ENCODE data around the gene XRCC3.
A peak's percentile ranks its signal among the peaks of the same experiment; 100 is the strongest.

DNA sequence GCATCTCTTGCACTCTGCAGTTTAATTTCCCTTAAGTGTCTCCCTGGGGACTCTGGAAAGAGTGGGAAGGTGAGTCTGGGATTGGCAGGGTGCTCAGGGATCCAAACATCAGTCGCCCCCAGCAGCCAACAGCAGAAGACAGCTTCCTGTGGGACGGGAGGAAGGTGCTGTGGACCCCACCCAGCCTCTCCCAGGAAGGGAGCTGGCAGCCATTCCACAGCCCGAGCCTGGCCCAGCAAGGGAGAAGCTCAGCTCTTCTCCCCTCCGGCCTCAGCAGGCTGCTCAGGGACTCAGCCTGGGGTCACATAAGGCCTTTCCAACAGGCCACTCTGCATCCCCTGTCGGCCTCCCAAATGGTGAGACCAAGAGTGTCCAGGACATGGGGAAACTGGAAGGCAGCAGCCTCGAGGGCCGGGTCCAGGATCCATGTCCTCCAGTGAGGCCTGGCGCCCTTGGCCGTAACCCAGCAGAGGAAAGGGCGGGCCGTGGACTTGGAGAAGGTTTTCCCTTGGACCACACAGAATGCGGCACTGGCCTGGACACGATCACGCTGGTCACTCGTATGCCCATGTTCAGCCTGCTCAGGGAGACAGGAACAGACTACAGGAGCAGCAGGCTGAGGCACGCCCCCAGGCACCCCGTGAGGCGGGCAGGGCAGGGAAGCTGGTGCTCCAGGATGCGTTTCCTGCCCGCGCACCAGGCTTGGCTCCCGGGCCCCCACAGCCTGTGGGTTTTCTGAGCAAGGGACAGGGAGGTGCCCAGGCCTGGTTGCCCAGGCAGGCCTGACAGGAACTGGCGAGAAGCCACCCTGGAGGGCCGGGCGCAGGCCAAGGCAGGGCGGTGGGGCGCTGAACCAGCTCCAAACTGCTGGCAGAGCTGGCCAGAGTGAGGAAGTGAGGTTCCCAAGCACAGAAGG, 3.5 kb downstream of the XRCC3 start:
- TF ChIP-seq EZH2 (IDR thresholded peaks at IDR 0.05; ENCODE audit: borderline replicate concordance, low read depth, low read length, severe bottlenecking) (no peak), POLR2AphosphoS5 (IDR thresholded peaks at IDR 0.05; ENCODE audit: insufficient read depth, low read depth, low read length) (peak; percentile 30)
- TF ChIP-seq, protein P1, sequence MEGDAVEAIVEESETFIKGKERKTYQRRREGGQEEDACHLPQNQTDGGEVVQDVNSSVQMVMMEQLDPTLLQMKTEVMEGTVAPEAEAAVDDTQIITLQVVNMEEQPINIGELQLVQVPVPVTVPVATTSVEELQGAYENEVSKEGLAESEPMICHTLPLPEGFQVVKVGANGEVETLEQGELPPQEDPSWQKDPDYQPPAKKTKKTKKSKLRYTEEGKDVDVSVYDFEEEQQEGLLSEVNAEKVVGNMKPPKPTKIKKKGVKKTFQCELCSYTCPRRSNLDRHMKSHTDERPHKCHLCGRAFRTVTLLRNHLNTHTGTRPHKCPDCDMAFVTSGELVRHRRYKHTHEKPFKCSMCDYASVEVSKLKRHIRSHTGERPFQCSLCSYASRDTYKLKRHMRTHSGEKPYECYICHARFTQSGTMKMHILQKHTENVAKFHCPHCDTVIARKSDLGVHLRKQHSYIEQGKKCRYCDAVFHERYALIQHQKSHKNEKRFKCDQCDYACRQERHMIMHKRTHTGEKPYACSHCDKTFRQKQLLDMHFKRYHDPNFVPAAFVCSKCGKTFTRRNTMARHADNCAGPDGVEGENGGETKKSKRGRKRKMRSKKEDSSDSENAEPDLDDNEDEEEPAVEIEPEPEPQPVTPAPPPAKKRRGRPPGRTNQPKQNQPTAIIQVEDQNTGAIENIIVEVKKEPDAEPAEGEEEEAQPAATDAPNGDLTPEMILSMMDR (IDR thresholded peaks at IDR 0.05; ENCODE audit: extremely low read depth in 1 of 2, insufficient read depth in 1 of 2, low read depth in 1 of 2, low read length in 2 of 2) = no peak

All from endothelial cell of umbilical vein (primary cell).